ENCODE results near the gene PRXL2A. TPM values are rescaled to one million over a fixed set of nuclear protein-coding genes. Genes with fewer than 3 reads are reported as not detected.

Gene PRXL2A
- total and polyA plus RNA-seq, 10 of the 15 experiments (the other 5 are each of a cell fraction or from before 2014, with no cell fraction given): 2.8 to 15.6 (median 11.1) TPM

DNA sequence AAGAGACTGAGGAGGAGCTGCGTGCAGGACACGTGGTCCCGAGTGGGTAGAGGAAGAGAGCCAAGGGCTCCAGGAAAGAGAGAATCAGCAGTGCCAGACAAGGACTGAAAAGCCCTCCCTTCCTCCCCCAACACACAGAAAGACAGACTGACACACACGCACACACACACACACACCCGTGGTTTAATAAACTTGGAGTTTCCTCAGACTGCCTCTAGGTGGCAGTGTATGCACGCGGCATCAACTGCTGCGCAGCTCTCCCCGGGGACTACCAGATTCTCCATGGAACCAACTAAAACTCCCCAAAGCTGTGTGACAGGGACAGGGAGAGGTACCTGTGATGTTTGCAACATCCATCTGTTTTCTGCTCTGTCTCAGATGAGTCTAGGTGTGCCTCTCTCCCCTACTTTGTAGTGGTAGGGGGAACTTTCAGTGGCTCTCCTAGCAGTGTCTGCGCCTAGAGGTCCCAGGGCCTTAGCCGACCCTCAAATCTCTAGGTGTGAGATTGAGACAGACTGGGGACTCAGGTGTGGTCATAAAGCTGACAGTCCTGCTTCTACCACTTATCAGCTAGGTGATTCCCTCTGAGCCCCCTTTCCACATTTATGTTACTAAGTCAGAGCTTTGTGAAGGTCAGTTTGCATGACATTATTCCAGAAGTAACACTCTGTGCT, 36.4 kb downstream of the PRXL2A start (continued):
- TF ChIP-seq MXI1 (IDR thresholded peaks at IDR 0.05; ENCODE audit: low read depth, low read length) (no peak), ATF7 (IDR thresholded peaks at IDR 0.05; ENCODE audit: low read depth) (no peak), ZNF207 (IDR thresholded peaks at IDR 0.05; ENCODE audit: borderline replicate concordance) (no peak), BHLHE40 (IDR thresholded peaks at IDR 0.05; ENCODE audit: borderline replicate concordance in 1 of 2, low read depth in 2 of 2, low read length in 1 of 2) (peak in 1 of 2 experiments; percentile 40; a peak in 1 of 4 replicates), CBX5 (IDR thresholded peaks at IDR 0.05; ENCODE audit: low read depth) (0 out of 2 replicates have a peak, but pooled peaks have one; percentile 34), HCFC1 (IDR thresholded peaks at IDR 0.05; ENCODE audit: low read length) (no peak), NRF1 (conservative IDR thresholded peaks at IDR 0.05; ENCODE audit: low read depth, low read length) (no peak), EGR1 (IDR thresholded peaks at IDR 0.05; ENCODE audit: borderline replicate concordance in 1 of 2, low read depth in 2 of 2, low read length in 2 of 2) (no peak), PBX3 (IDR thresholded peaks at IDR 0.05; ENCODE audit: insufficient replicate concordance, low read depth, low read length) (no peak), CHD2 (IDR thresholded peaks at IDR 0.05; ENCODE audit: borderline replicate concordance, low read depth, low read length) (no peak), TCF12 (IDR thresholded peaks at IDR 0.05; ENCODE audit: low read depth, low read length) (no peak), WRNIP1 (IDR thresholded peaks at IDR 0.05; ENCODE audit: borderline replicate concordance, low read depth, low read length) (peak; percentile 78; the same call in 1 of the 2 replicates), SIN3A (IDR thresholded peaks at IDR 0.05; ENCODE audit: low read depth, low read length) (no peak), ZBTB11 (CRISPR knock-in tag; IDR thresholded peaks at IDR 0.05) (no peak)
- TF ChIP-seq, protein P1, sequence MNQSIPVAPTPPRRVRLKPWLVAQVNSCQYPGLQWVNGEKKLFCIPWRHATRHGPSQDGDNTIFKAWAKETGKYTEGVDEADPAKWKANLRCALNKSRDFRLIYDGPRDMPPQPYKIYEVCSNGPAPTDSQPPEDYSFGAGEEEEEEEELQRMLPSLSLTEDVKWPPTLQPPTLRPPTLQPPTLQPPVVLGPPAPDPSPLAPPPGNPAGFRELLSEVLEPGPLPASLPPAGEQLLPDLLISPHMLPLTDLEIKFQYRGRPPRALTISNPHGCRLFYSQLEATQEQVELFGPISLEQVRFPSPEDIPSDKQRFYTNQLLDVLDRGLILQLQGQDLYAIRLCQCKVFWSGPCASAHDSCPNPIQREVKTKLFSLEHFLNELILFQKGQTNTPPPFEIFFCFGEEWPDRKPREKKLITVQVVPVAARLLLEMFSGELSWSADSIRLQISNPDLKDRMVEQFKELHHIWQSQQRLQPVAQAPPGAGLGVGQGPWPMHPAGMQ (IDR thresholded peaks at IDR 0.05; ENCODE audit: borderline replicate concordance): no peak
- TF ChIP-seq, protein P2, sequence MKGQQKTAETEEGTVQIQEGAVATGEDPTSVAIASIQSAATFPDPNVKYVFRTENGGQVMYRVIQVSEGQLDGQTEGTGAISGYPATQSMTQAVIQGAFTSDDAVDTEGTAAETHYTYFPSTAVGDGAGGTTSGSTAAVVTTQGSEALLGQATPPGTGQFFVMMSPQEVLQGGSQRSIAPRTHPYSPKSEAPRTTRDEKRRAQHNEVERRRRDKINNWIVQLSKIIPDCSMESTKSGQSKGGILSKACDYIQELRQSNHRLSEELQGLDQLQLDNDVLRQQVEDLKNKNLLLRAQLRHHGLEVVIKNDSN (IDR thresholded peaks at IDR 0.05; ENCODE audit: borderline replicate concordance, extremely low read length, insufficient read depth, low read depth, low read length): no peak
- TF ChIP-seq, protein P3, sequence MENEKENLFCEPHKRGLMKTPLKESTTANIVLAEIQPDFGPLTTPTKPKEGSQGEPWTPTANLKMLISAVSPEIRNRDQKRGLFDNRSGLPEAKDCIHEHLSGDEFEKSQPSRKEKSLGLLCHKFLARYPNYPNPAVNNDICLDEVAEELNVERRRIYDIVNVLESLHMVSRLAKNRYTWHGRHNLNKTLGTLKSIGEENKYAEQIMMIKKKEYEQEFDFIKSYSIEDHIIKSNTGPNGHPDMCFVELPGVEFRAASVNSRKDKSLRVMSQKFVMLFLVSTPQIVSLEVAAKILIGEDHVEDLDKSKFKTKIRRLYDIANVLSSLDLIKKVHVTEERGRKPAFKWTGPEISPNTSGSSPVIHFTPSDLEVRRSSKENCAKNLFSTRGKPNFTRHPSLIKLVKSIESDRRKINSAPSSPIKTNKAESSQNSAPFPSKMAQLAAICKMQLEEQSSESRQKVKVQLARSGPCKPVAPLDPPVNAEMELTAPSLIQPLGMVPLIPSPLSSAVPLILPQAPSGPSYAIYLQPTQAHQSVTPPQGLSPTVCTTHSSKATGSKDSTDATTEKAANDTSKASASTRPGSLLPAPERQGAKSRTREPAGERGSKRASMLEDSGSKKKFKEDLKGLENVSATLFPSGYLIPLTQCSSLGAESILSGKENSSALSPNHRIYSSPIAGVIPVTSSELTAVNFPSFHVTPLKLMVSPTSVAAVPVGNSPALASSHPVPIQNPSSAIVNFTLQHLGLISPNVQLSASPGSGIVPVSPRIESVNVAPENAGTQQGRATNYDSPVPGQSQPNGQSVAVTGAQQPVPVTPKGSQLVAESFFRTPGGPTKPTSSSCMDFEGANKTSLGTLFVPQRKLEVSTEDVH (IDR thresholded peaks at IDR 0.05; ENCODE audit: low read depth, partially characterized antibody): no peak

Measured in GM12878 (cell line).